ENCODE measurements around the gene GALT.

Gene GALT

GRCh38 chr9:34652602-34653000 is 6.1 kb downstream of the GALT start:
- no peak for DNase-seq

- DNase-seq = no peak
Observed at GRCh38 chr9:34653151-34654072, 6.9 kb downstream of the GALT start.

GRCh38 chr9:34654323-34655051 is 8.0 kb downstream of the GALT start:
- DNase-seq = no peak

GRCh38 chr9:34655394-34655793 is 8.9 kb downstream of the GALT start:
- DNase-seq = no peak

GRCh38 chr9:34656992-34657391 is 10.5 kb downstream of the GALT start:
- DNase-seq = no peak

- DNase-seq = no peak
Observed at GRCh38 chr9:34658461-34658860, 12.0 kb downstream of the GALT start.

- no peak for DNase-seq
Observed at GRCh38 chr9:34659592-34660253, 13.2 kb downstream of the GALT start.

- DNase-seq = no peak
Observed at GRCh38 chr9:34662526-34663302, 16.2 kb downstream of the GALT start, which contains the start of gene CCL27. CCL27 (minus strand) TSS chr9:34662657; CDS start chr9:34662633, 24 bp downstream.

GRCh38 chr9:34663303-34663605 is 16.8 kb downstream of the GALT start:
- no peak for DNase-seq

GRCh38 chr9:34664281-34665066 is 18.0 kb downstream of the GALT start:
- DNase-seq = no peak

GRCh38 chr9:34665067-34665380 is 18.5 kb downstream of the GALT start:
- DNase-seq = no peak

GRCh38 chr9:34665381-34666250 is 19.1 kb downstream of the GALT start:
- peak; percentile 80 for DNase-seq

- no peak for DNase-seq
Observed at GRCh38 chr9:34669809-34670562, 23.5 kb downstream of the GALT start.

GRCh38 chr9:34671307-34671706 is 24.8 kb downstream of the GALT start:
- no peak for DNase-seq

GRCh38 chr9:34674440-34674839 is 28.0 kb downstream of the GALT start:
- DNase-seq = no peak

GRCh38 chr9:34675048-34675714 is 28.7 kb downstream of the GALT start:
- DNase-seq = no peak

- no peak for DNase-seq
Observed at GRCh38 chr9:34675869-34676268, 29.4 kb downstream of the GALT start.

GRCh38 chr9:34684145-34684544 is 37.7 kb downstream of the GALT start:
- no peak for DNase-seq

GRCh38 chr9:34684816-34685215 is 38.3 kb downstream of the GALT start:
- DNase-seq = no peak

GRCh38 chr9:34685591-34685990 is 39.1 kb downstream of the GALT start:
- DNase-seq = no peak
